HepG2 (cell line): ENCODE results near the gene NOC2L. TPM values are rescaled to one million over a fixed set of nuclear protein-coding genes. Genes with fewer than 3 reads are reported as not detected.

Experiments
- CREM ChIP-seq, 2 experiments: sonication (generic) in 1 of 2; formaldehyde crosslinking in 1 of 2; IDR thresholded peaks; 2 replicates each; pipeline versions ENCODE4 v1.4.0 to v1.6.1; 2016 to 2020; ENCODE audit warnings: antibody characterized with exemption in 1 of 2, mild to moderate bottlenecking in 1 of 2, missing genetic modification reagents in 1 of 2
- ERF ChIP-seq: IDR thresholded peaks from 2 replicates; pipeline ENCODE4 v1.6.1; 2018; ENCODE audit warnings: missing biosample characterization, missing genetic modification reagents
- LCORL ChIP-seq, 2 experiments: fragments of 450-650 bp in 1 of 2; sonication (generic) in 1 of 2; formaldehyde crosslinking in 1 of 2; IDR thresholded peaks; 2 replicates each; pipeline versions ENCODE4 v1.5.0 to v1.6.1; 2017 to 2020; ENCODE audit warnings: antibody characterized with exemption in 1 of 2, missing genetic modification reagents in 1 of 2
- MYC ChIP-seq: sonication (generic); formaldehyde crosslinking; IDR thresholded peaks from 2 replicates; pipeline ENCODE4 v1.9.0; 2021; ENCODE audit warnings: missing genetic modification reagents, borderline replicate concordance
- MZF1 ChIP-seq: sonication (generic); formaldehyde crosslinking; IDR thresholded peaks from 2 replicates; pipeline ENCODE4 v1.8.1; 2023; ENCODE audit warnings: mild to moderate bottlenecking, missing genetic modification reagents, borderline replicate concordance
- PATZ1 ChIP-seq: sonication (generic); formaldehyde crosslinking; IDR thresholded peaks from 2 replicates; pipeline ENCODE4 v1.4.0; 2020; ENCODE audit warnings: missing genetic modification reagents
- RXRB ChIP-seq: IDR thresholded peaks from 2 replicates; pipeline ENCODE4 v1.6.1; 2016; ENCODE audit warnings: borderline replicate concordance, missing genetic modification reagents, missing compliant biosample characterization
- SAP130 ChIP-seq: IDR thresholded peaks from 2 replicates; pipeline ENCODE4 v1.6.1; 2016; ENCODE audit warnings: low read depth
- SMYD3 ChIP-seq: sonication (generic); formaldehyde crosslinking; IDR thresholded peaks from 2 replicates; pipeline ENCODE4 v1.8.1; 2023; ENCODE audit warnings: mild to moderate bottlenecking, missing genetic modification reagents
- YEATS4 ChIP-seq: sonication (generic); formaldehyde crosslinking; IDR thresholded peaks from 2 replicates; pipeline ENCODE4 v1.4.0; 2020; ENCODE audit warnings: missing genetic modification reagents, borderline replicate concordance
- ZBTB2 ChIP-seq: sonication (generic); formaldehyde crosslinking; IDR thresholded peaks from 2 replicates; pipeline ENCODE4 v1.8.0; 2022; ENCODE audit warnings: low read depth, missing genetic modification reagents
- ZNF670 ChIP-seq: sonication (generic); formaldehyde crosslinking; IDR thresholded peaks from 2 replicates; pipeline ENCODE4 v1.8.0; 2022; ENCODE audit warnings: mild to moderate bottlenecking, missing genetic modification reagents, borderline replicate concordance
- polyA plus RNA-seq, 8 experiments: library from polyadenylated mRNA; depleted of rRNA in 3 of 8; stranded (reverse) in 7 of 8; unstranded in 1 of 8; fragments of >200 nt; fragmentation: Illumina TruSeq in 4 of 8; extraction: Trizol in 4 of 8; gene quantifications; 2 replicates each; pipeline versions ENCODE4 v1.2.1 to v1.2.3, GENCODE V29; 2011 to 2016; ENCODE audit warnings: low read depth in 4 of 8, missing spikeins in 1 of 8, mixed read lengths in 1 of 8; ENCODE audit not compliant: insufficient read depth in 1 of 8
- total RNA-seq, 5 experiments: library from RNA; depleted of rRNA; stranded (reverse); fragments of >200 nt; fragmentation: Illumina TruSeq; extraction: Trizol; gene quantifications; 2 replicates each; pipeline ENCODE4 v1.2.3, GENCODE V29; 2016; ENCODE audit warnings: low read depth in 1 of 5
- TF ChIP-seq, protein P1 (sequence below): IDR thresholded peaks from 2 replicates; pipeline ENCODE4 v1.4.0; 2020; ENCODE audit warnings: mild to moderate bottlenecking, missing genetic modification reagents
- TF ChIP-seq, protein P2 (sequence below): sonication (generic); formaldehyde crosslinking; IDR thresholded peaks from 2 replicates; pipeline ENCODE4 v1.4.0; 2020; ENCODE audit warnings: missing genetic modification reagents, borderline replicate concordance
- TF ChIP-seq, protein P3 (sequence below): sonication (generic); formaldehyde crosslinking; IDR thresholded peaks from 2 replicates; pipeline ENCODE4 v1.4.0; 2020; ENCODE audit warnings: low read depth, mild to moderate bottlenecking, missing genetic modification reagents

Gene NOC2L
- total and polyA plus RNA-seq, 2 of the 13 experiments (the other 11 are each of a cell fraction or from before 2014, with no cell fraction given): 32.0 to 103 TPM

- TF ChIP-seq ZBTB2 (CRISPR knock-in tag) (no peak), MZF1 (CRISPR knock-in tag) (no peak), LCORL (IDR thresholded peaks at IDR 0.05) (no peak), LCORL (CRISPR knock-in tag; IDR thresholded peaks at IDR 0.05) (peak; percentile 56; the same call in 1 of the 2 replicates), PATZ1 (CRISPR knock-in tag) (peak; percentile 85), ERF (CRISPR knock-in tag) (no peak), SMYD3 (CRISPR knock-in tag) (no peak), RXRB (CRISPR knock-in tag) (peak; percentile 38; the same call in 1 of the 2 replicates), SAP130 (peak; percentile 52), CREM (IDR thresholded peaks at IDR 0.05) (peak; percentile 38; the same call in 1 of the 2 replicates), CREM (CRISPR knock-in tag; IDR thresholded peaks at IDR 0.05) (no peak), YEATS4 (CRISPR knock-in tag) (no peak), MYC (CRISPR knock-in tag) (no peak), ZNF670 (no peak)
- TF ChIP-seq, protein P1, sequence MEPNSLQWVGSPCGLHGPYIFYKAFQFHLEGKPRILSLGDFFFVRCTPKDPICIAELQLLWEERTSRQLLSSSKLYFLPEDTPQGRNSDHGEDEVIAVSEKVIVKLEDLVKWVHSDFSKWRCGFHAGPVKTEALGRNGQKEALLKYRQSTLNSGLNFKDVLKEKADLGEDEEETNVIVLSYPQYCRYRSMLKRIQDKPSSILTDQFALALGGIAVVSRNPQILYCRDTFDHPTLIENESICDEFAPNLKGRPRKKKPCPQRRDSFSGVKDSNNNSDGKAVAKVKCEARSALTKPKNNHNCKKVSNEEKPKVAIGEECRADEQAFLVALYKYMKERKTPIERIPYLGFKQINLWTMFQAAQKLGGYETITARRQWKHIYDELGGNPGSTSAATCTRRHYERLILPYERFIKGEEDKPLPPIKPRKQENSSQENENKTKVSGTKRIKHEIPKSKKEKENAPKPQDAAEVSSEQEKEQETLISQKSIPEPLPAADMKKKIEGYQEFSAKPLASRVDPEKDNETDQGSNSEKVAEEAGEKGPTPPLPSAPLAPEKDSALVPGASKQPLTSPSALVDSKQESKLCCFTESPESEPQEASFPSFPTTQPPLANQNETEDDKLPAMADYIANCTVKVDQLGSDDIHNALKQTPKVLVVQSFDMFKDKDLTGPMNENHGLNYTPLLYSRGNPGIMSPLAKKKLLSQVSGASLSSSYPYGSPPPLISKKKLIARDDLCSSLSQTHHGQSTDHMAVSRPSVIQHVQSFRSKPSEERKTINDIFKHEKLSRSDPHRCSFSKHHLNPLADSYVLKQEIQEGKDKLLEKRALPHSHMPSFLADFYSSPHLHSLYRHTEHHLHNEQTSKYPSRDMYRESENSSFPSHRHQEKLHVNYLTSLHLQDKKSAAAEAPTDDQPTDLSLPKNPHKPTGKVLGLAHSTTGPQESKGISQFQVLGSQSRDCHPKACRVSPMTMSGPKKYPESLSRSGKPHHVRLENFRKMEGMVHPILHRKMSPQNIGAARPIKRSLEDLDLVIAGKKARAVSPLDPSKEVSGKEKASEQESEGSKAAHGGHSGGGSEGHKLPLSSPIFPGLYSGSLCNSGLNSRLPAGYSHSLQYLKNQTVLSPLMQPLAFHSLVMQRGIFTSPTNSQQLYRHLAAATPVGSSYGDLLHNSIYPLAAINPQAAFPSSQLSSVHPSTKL (CRISPR knock-in tag): peak; percentile 45
- TF ChIP-seq, protein P2, sequence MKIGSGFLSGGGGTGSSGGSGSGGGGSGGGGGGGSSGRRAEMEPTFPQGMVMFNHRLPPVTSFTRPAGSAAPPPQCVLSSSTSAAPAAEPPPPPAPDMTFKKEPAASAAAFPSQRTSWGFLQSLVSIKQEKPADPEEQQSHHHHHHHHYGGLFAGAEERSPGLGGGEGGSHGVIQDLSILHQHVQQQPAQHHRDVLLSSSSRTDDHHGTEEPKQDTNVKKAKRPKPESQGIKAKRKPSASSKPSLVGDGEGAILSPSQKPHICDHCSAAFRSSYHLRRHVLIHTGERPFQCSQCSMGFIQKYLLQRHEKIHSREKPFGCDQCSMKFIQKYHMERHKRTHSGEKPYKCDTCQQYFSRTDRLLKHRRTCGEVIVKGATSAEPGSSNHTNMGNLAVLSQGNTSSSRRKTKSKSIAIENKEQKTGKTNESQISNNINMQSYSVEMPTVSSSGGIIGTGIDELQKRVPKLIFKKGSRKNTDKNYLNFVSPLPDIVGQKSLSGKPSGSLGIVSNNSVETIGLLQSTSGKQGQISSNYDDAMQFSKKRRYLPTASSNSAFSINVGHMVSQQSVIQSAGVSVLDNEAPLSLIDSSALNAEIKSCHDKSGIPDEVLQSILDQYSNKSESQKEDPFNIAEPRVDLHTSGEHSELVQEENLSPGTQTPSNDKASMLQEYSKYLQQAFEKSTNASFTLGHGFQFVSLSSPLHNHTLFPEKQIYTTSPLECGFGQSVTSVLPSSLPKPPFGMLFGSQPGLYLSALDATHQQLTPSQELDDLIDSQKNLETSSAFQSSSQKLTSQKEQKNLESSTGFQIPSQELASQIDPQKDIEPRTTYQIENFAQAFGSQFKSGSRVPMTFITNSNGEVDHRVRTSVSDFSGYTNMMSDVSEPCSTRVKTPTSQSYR: no peak
- TF ChIP-seq, protein P3, sequence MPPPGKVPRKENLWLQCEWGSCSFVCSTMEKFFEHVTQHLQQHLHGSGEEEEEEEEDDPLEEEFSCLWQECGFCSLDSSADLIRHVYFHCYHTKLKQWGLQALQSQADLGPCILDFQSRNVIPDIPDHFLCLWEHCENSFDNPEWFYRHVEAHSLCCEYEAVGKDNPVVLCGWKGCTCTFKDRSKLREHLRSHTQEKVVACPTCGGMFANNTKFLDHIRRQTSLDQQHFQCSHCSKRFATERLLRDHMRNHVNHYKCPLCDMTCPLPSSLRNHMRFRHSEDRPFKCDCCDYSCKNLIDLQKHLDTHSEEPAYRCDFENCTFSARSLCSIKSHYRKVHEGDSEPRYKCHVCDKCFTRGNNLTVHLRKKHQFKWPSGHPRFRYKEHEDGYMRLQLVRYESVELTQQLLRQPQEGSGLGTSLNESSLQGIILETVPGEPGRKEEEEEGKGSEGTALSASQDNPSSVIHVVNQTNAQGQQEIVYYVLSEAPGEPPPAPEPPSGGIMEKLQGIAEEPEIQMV (CRISPR knock-in tag): no peak
Measured at GRCh38 chr1:995665-996633, 36.9 kb upstream of the NOC2L start (continued).
